Lung (tissue), 12 donors: ENCODE measurements around the gene CMC2. TPM values are rescaled to one million over a fixed set of nuclear protein-coding genes. Genes with fewer than 3 reads are reported as not detected.

Experiments used
- ATAC-seq: fragments of 200-7000 bp; cut with Tn5 transposase; one replicate; pipeline ENCODE4 v1.9.1; 2020; ENCODE audit warnings: moderate number of reproducible peaks; ENCODE audit not compliant: insufficient read depth, low FRiP score
- DNase-seq, 3 donors: peaks; one replicate each; pipeline ENCODE4 v3.0.0-alpha.2; 2013 to 2017
- H3K27ac ChIP-seq, 2 donors: one replicate each; pipeline ENCODE4 v1.5.1; 2013; ENCODE audit warnings: mild to moderate bottlenecking in 2 of 2, moderate library complexity in 2 of 2, control low read depth in 1 of 2, inconsistent platforms in 1 of 2, low read depth in 1 of 2, low read length in 1 of 2
- H3K27me3 ChIP-seq, 3 donors: one replicate each; pipeline ENCODE4 v1.5.1; 2013; ENCODE audit warnings: low read length in 2 of 3; ENCODE audit not compliant: control insufficient read depth in 3 of 3, insufficient read depth in 3 of 3
- H3K36me3 ChIP-seq, 4 donors: one replicate each; pipeline ENCODE4 v1.5.1; 2013; ENCODE audit warnings: low read length in 4 of 4, mild to moderate bottlenecking in 1 of 4, moderate library complexity in 1 of 4; ENCODE audit not compliant: control insufficient read depth in 4 of 4, insufficient read depth in 4 of 4
- H3K4me1 ChIP-seq, 5 donors: one replicate each; pipeline ENCODE4 v1.5.1; 2013; ENCODE audit warnings: low read length in 5 of 5, mild to moderate bottlenecking in 2 of 5, moderate library complexity in 1 of 5; ENCODE audit not compliant: control insufficient read depth in 5 of 5, insufficient read depth in 5 of 5
- H3K4me3 ChIP-seq: one replicate; pipeline ENCODE4 v1.5.1; 2013; ENCODE audit warnings: mild to moderate bottlenecking, control low read depth, moderate library complexity
- H3K9ac ChIP-seq, 2 donors: one replicate each; pipeline ENCODE4 v1.5.1; 2013; ENCODE audit warnings: low read length in 2 of 2, control low read depth in 1 of 2; ENCODE audit not compliant: insufficient read depth in 1 of 2
- H3K9me3 ChIP-seq, 4 donors: one replicate each; pipeline ENCODE4 v1.5.1; 2013; ENCODE audit warnings: low read length in 3 of 4, mild to moderate bottlenecking in 1 of 4, moderate library complexity in 1 of 4; ENCODE audit not compliant: control insufficient read depth in 4 of 4, insufficient read depth in 3 of 4
- WGBS, 2 donors: extraction: QIAGEN DNeasy Blood & Tissue Kit; methylation state at CpG; one replicate each; pipeline ENCODE4 v1.1.7; 2013; 5-methylcytosine and 5-hydroxymethylcytosine counted together
- polyA plus RNA-seq, 2 donors: library from polyadenylated mRNA; stranded (reverse); fragments of 200-250 nt; gene quantifications; one replicate each; pipeline ENCODE4 v1.2.1, GENCODE V29; 2013
- total RNA-seq, 2 donors: library from RNA; depleted of rRNA in 1 of 2; stranded (reverse); fragments of >200 nt in 1 of 2; gene quantifications; one replicate each; pipeline ENCODE4 v1.2.1, GENCODE V29; 2014 to 2021
- TF ChIP-seq, protein P1 (sequence below): IDR thresholded peaks from 2 replicates; pipeline ENCODE4 v1.5.1; 2012; ENCODE audit warnings: mild to moderate bottlenecking; ENCODE audit errors: control extremely low read depth, extremely low read depth
- donor health status: control.
- donor health status: control.
- donor health status: Bipolar disorder and iron deficiency.
- donor health status: healthy.
- donor health status: DM: yes; HTN: yes; CAD: no.

Gene CMC2
- total and polyA plus RNA-seq, 4 donors, result 27.3 to 60.8 (median 44.4) TPM

DNA sequence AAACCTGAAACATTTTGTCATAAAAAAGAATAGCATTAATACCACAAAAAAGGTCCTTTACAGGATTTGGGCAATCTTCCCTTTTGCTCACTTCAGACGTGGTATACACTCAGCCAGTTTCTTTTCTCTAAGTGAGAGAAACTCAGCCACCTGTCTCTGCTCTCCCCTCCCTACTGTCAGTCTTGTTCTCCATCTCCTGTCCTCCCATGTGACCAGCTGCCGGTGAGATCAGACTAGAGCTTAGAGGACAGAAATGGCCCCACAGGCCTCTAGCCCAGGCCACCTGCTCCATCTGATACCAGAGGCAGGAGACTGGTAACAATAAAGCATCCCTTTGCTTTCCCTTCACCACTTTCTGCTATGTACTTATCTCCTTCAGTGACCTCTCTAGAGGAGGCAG lies 34.9 kb downstream of the CMC2 start:
- no peaks in the 10 kb centered on the region for H3K27me3 ChIP-seq
- ATAC-seq, result no peak
- no peak overlapping the region for H3K9ac ChIP-seq
- DNase-seq, result no peak
- no peak overlapping the region for H3K4me3 ChIP-seq
- H3K27ac ChIP-seq, result no peak overlapping the region
- 68 to 76% methylated on average over 2 of the region's 2 CpGs for WGBS, 2 donors
- peaks cover 0 to 12% (median 2%) of the 10 kb centered on the region in 4 donors for H3K36me3 ChIP-seq
- TF ChIP-seq, protein P1, sequence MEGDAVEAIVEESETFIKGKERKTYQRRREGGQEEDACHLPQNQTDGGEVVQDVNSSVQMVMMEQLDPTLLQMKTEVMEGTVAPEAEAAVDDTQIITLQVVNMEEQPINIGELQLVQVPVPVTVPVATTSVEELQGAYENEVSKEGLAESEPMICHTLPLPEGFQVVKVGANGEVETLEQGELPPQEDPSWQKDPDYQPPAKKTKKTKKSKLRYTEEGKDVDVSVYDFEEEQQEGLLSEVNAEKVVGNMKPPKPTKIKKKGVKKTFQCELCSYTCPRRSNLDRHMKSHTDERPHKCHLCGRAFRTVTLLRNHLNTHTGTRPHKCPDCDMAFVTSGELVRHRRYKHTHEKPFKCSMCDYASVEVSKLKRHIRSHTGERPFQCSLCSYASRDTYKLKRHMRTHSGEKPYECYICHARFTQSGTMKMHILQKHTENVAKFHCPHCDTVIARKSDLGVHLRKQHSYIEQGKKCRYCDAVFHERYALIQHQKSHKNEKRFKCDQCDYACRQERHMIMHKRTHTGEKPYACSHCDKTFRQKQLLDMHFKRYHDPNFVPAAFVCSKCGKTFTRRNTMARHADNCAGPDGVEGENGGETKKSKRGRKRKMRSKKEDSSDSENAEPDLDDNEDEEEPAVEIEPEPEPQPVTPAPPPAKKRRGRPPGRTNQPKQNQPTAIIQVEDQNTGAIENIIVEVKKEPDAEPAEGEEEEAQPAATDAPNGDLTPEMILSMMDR, result no peak
- H3K9me3 ChIP-seq, result no peaks in the 10 kb centered on the region
- peaks cover 0 to 5% (median 0%) of the 10 kb centered on the region in 5 donors for H3K4me1 ChIP-seq

DNA sequence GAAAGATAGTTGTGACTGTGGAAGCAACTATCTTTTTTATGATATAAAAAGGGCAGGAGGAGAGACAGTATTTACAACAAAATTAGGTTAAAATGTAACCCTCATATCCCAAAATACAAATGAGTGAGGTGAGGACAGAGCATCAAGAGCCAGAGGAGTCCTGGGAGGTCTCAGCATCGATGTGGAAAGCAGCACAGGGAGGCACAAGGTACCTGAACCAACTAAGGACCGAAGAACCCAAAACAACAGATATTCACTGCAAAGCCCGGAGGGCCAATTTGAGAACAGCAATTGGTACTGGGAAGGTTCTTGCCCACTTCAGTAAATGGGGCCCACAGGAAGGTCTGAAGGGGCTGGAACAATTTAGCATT lies 37.6 kb downstream of the CMC2 start:
- H3K9ac ChIP-seq, result no peak overlapping the region
- H3K9me3 ChIP-seq, result no peaks in the 10 kb centered on the region
- H3K36me3 ChIP-seq, result peaks cover 0 to 8% (median under 1%) of the 10 kb centered on the region in 4 donors
- H3K4me3 ChIP-seq, result no peak overlapping the region
- no peak for ATAC-seq
- TF ChIP-seq, protein P1, result no peak
- H3K27ac ChIP-seq, result no peak overlapping the region
- WGBS, 2 donors, result 96 to 100% methylated on average over 3 of the region's 3 CpGs
- DNase-seq, result no peak
- H3K27me3 ChIP-seq, result no peaks in the 10 kb centered on the region
- H3K4me1 ChIP-seq, result no peaks in the 10 kb centered on the region

DNA sequence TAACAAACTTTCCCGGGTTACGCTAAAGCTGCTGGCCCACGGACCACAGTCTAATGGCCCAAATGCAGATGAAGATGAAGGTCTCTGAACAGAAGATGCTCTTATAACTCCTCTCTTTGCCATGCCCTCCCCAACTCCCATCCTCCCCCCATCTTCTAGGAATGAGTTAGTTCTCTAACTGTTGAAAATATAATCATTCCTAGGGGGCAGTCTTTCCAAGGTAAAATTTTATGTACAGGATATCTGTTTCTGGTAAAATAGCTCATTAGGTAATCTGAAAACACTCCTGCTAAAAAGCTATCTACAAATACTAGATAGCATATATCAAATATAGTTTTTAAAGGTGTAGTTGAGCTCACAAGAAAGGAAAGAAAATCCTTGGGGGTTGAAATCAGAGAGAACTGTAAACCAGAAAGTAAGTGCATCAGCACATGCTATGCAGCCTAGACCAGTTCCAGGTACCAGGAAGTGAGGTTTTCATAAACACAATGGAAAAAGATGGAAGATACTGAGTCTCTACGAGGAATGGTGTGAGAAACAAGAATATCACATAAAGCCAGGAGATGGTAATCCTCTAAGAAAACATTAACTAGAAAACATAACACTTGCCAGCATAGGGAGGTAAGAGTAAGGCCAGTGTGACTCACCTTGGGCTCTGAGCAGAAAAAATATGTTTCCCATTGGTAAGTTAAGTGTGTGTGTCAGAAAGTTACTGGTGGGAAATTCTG lies 38.1 kb downstream of the CMC2 start:
- WGBS, 2 donors, result 82 to 83% methylated on average over 4 of the region's 4 CpGs
- H3K4me1 ChIP-seq, result no peaks in the 10 kb centered on the region
- no peak for ATAC-seq
- TF ChIP-seq, protein P1, result no peak
- no peak overlapping the region for H3K27ac ChIP-seq
- H3K9me3 ChIP-seq, result no peaks in the 10 kb centered on the region
- no peaks in the 10 kb centered on the region for H3K27me3 ChIP-seq
- DNase-seq, result no peak
- H3K4me3 ChIP-seq, result no peak overlapping the region
- H3K36me3 ChIP-seq, result peaks cover 0 to 7% (median under 1%) of the 10 kb centered on the region in 4 donors
- no peak overlapping the region for H3K9ac ChIP-seq
